GM19193 (cell line): ENCODE data around the gene CDH23.

Source experiments
- POLR2A ChIP-seq: IDR thresholded peaks from 4 replicates; pipeline ENCODE4 v1.6.1; 2011; ENCODE audit not compliant: insufficient read depth, insufficient read length; ENCODE audit errors: extremely low read depth

Gene CDH23

GRCh38 chr10:71396084-71396710, 523 bp upstream of the CDH23 start:
- no peak for TF ChIP-seq POLR2A

- no peak for TF ChIP-seq POLR2A
Measured at GRCh38 chr10:71397296-71398212, 834 bp downstream of the CDH23 start.

- TF ChIP-seq POLR2A: no peak
Measured at GRCh38 chr10:71398976-71399375, 2.3 kb downstream of the CDH23 start.

GRCh38 chr10:71399946-71400345, 3.2 kb downstream of the CDH23 start:
- TF ChIP-seq POLR2A: no peak

GRCh38 chr10:71401056-71401455, 4.3 kb downstream of the CDH23 start:
- TF ChIP-seq POLR2A: no peak

GRCh38 chr10:71402005-71402404, 5.3 kb downstream of the CDH23 start:
- TF ChIP-seq POLR2A: no peak

- TF ChIP-seq POLR2A: no peak
Measured at GRCh38 chr10:71404503-71405295, 8.0 kb downstream of the CDH23 start.

- no peak for TF ChIP-seq POLR2A
Measured at GRCh38 chr10:71406878-71407277, 10.2 kb downstream of the CDH23 start.

GRCh38 chr10:71408436-71409225, 11.9 kb downstream of the CDH23 start:
- TF ChIP-seq POLR2A: no peak

GRCh38 chr10:71409516-71410104, 12.9 kb downstream of the CDH23 start:
- TF ChIP-seq POLR2A: no peak

- no peak for TF ChIP-seq POLR2A
Measured at GRCh38 chr10:71413581-71413980, 16.9 kb downstream of the CDH23 start.

- no peak for TF ChIP-seq POLR2A
Measured at GRCh38 chr10:71414359-71414758, 17.6 kb downstream of the CDH23 start.

- no peak for TF ChIP-seq POLR2A
Measured at GRCh38 chr10:71419002-71419540, 22.4 kb downstream of the CDH23 start.

GRCh38 chr10:71419750-71420149, 23.0 kb downstream of the CDH23 start:
- no peak for TF ChIP-seq POLR2A
